GM12878 (cell line): ENCODE data around the gene PAF1. TPM values are rescaled to one million over a fixed set of nuclear protein-coding genes. Genes with fewer than 3 reads are reported as not detected.

Experiments used
- BHLHE40 ChIP-seq, 2 experiments: fragments of 450-650 bp in 1 of 2; IDR thresholded peaks; 2 replicates each; pipeline ENCODE4 v1.6.1; 2011 to 2017; ENCODE audit warnings: low read depth in 2 of 2, borderline replicate concordance in 1 of 2, improper control_type of control experiment in 1 of 2, low read length in 1 of 2, mild to moderate bottlenecking in 1 of 2
- BMI1 ChIP-seq: fragments of 450-650 bp; IDR thresholded peaks from 2 replicates; pipeline ENCODE4 v1.6.1; 2016; ENCODE audit warnings: mild to moderate bottlenecking, moderate library complexity, borderline replicate concordance
- BRCA1 ChIP-seq: IDR thresholded peaks from 2 replicates; pipeline ENCODE4 v1.6.1; 2011; ENCODE audit warnings: low read depth, low read length, improper control_type of control experiment
- CEBPB ChIP-seq, 2 experiments: fragments of 150-350 bp in 1 of 2; IDR thresholded peaks; 2 replicates each; pipeline ENCODE4 v1.6.1; 2012 to 2014; ENCODE audit warnings: low read depth in 2 of 2, low read length in 2 of 2, borderline replicate concordance in 1 of 2, inconsistent platforms in 1 of 2
- CHD4 ChIP-seq: fragments of 200-600 bp; sonication (generic); IDR thresholded peaks from 2 replicates; pipeline ENCODE4 v1.6.1; 2016; ENCODE audit warnings: mild to moderate bottlenecking
- CTCF ChIP-seq, 3 experiments: IDR thresholded peaks in 2 of 3; conservative IDR thresholded peaks in 1 of 3; 2 replicates each; pipeline ENCODE4 v1.5.1; 2011; ENCODE audit warnings: low read depth in 3 of 3, low read length in 3 of 3, mild to moderate bottlenecking in 3 of 3, control low read depth in 2 of 3, moderate library complexity in 2 of 3, inconsistent platforms in 1 of 3, mixed read lengths in 1 of 3; ENCODE audit not compliant: control insufficient read depth in 2 of 3, insufficient read depth in 1 of 3; ENCODE audit errors: extremely low read depth in 1 of 3
- FOXK2 ChIP-seq: fragments of 450-650 bp; IDR thresholded peaks from 2 replicates; pipeline ENCODE4 v1.6.1; 2017; ENCODE audit warnings: mild to moderate bottlenecking, moderate library complexity
- GABPA ChIP-seq: IDR thresholded peaks from 2 replicates; pipeline ENCODE4 v1.6.1; 2014; ENCODE audit warnings: antibody characterized with exemption, low read depth, mild to moderate bottlenecking, inconsistent platforms
- HDAC2 ChIP-seq: fragments of 200-600 bp; sonication (generic); IDR thresholded peaks from 2 replicates; pipeline ENCODE4 v1.6.1; 2017
- HDAC6 ChIP-seq: fragments of 200-600 bp; sonication (generic); IDR thresholded peaks from one replicate; pipeline ENCODE4 v1.8.0; 2017; ENCODE audit warnings: antibody characterized with exemption; ENCODE audit not compliant: unreplicated experiment
- IRF3 ChIP-seq: fragments of 450-650 bp; IDR thresholded peaks from 2 replicates; pipeline ENCODE4 v1.6.1; 2014; ENCODE audit warnings: mild to moderate bottlenecking
- JUND ChIP-seq: IDR thresholded peaks from 2 replicates; pipeline ENCODE4 v1.6.1; 2012; ENCODE audit warnings: low read depth, mild to moderate bottlenecking, low read length, improper control_type of control experiment, moderate library complexity
- LARP7 ChIP-seq: fragments of 450-650 bp; IDR thresholded peaks from 2 replicates; pipeline ENCODE4 v1.6.1; 2017; ENCODE audit warnings: mild to moderate bottlenecking
- MTA3 ChIP-seq: IDR thresholded peaks from 2 replicates; pipeline ENCODE4 v1.6.1; 2012; ENCODE audit warnings: low read length, inconsistent platforms, borderline replicate concordance
- MXI1 ChIP-seq: fragments of 150-350 bp; IDR thresholded peaks from 2 replicates; pipeline ENCODE4 v1.6.1; 2011; ENCODE audit warnings: low read depth, mild to moderate bottlenecking, inconsistent platforms, low read length, improper control_type of control experiment
- NFYB ChIP-seq: IDR thresholded peaks from 2 replicates; pipeline ENCODE4 v1.6.1; 2011; ENCODE audit warnings: low read depth, mild to moderate bottlenecking, low read length, improper control_type of control experiment, moderate library complexity; ENCODE audit not compliant: insufficient read depth
- NR2F1 ChIP-seq: fragments of 450-650 bp; conservative IDR thresholded peaks from 2 replicates; pipeline ENCODE4 v1.6.1; 2017; ENCODE audit warnings: mild to moderate bottlenecking
- PAX8 ChIP-seq: fragments of 450-650 bp; IDR thresholded peaks from 2 replicates; pipeline ENCODE4 v1.6.1; 2017; ENCODE audit warnings: mild to moderate bottlenecking, moderate library complexity
- PML ChIP-seq: IDR thresholded peaks from 2 replicates; pipeline ENCODE4 v1.6.1; 2012; ENCODE audit warnings: low read length, inconsistent platforms
- POLR2AphosphoS2 ChIP-seq: IDR thresholded peaks from 2 replicates; pipeline ENCODE4 v1.6.1; 2011; ENCODE audit warnings: low read depth, mild to moderate bottlenecking, low read length, improper control_type of control experiment, moderate library complexity
- POLR2AphosphoS5 ChIP-seq: IDR thresholded peaks from 2 replicates; pipeline ENCODE4 v1.6.1; 2011; ENCODE audit warnings: mild to moderate bottlenecking, low read length, inconsistent platforms
- POU2F2 ChIP-seq: IDR thresholded peaks from 3 replicates; pipeline ENCODE4 v1.6.1; 2011; ENCODE audit warnings: low read depth, mild to moderate bottlenecking, low read length, borderline replicate concordance
- RFX5 ChIP-seq: IDR thresholded peaks from 2 replicates; pipeline ENCODE4 v1.6.1; 2011; ENCODE audit warnings: low read depth, low read length, improper control_type of control experiment
- SP1 ChIP-seq: IDR thresholded peaks from one replicate; pipeline ENCODE4 v1.6.1; 2011; ENCODE audit warnings: low read depth, low read length
- SRF ChIP-seq, 2 experiments: IDR thresholded peaks; 2 replicates each; pipeline ENCODE4 v1.6.1; 2011; ENCODE audit warnings: low read depth in 2 of 2, low read length in 2 of 2, mild to moderate bottlenecking in 1 of 2, moderate library complexity in 1 of 2
- STAT1 ChIP-seq: fragments of 450-650 bp; conservative IDR thresholded peaks from 2 replicates; pipeline ENCODE4 v1.6.1; 2014; ENCODE audit warnings: antibody characterized with exemption, mild to moderate bottlenecking
- TCF12 ChIP-seq: IDR thresholded peaks from 2 replicates; pipeline ENCODE4 v1.6.1; 2011; ENCODE audit warnings: low read depth, mild to moderate bottlenecking, low read length
- USF2 ChIP-seq: IDR thresholded peaks from 2 replicates; pipeline ENCODE4 v1.6.1; 2011; ENCODE audit warnings: low read depth, low read length, improper control_type of control experiment, borderline replicate concordance
- YBX1 ChIP-seq: fragments of 450-650 bp; IDR thresholded peaks from 2 replicates; pipeline ENCODE4 v1.6.1; 2016; ENCODE audit warnings: antibody characterized with exemption
- ZNF217 ChIP-seq: fragments of 450-650 bp; IDR thresholded peaks from 2 replicates; pipeline ENCODE4 v1.6.1; 2017; ENCODE audit warnings: antibody characterized with exemption, mild to moderate bottlenecking
- polyA plus RNA-seq, 11 experiments: library from polyadenylated mRNA; depleted of rRNA in 4 of 11; unstranded in 6 of 11; stranded (reverse) in 5 of 11; fragments of >200 nt; fragmentation: Nextera tagmentation in 4 of 11; fragmentation: Illumina TruSeq in 1 of 11; extraction: Ambion mirVana in 4 of 11; extraction: Trizol in 1 of 11; gene quantifications; 1 replicate in 1 of 11; 2 replicates in 10 of 11; pipeline versions ENCODE4 v1.2.1 to v1.2.3, GENCODE V29; 2011 to 2016; ENCODE audit warnings: inconsistent platforms in 2 of 11, missing spikeins in 2 of 11, low read depth in 1 of 11
- total RNA-seq, 4 experiments: library from RNA; depleted of rRNA in 3 of 4; stranded (reverse); fragments of >200 nt in 3 of 4; fragmentation: Illumina TruSeq in 1 of 4; extraction: Trizol in 1 of 4; gene quantifications; 2 replicates each; pipeline versions ENCODE4 v1.2.1 to v1.2.3, GENCODE V29; 2013 to 2021

PAF1 gene
- total and polyA plus RNA-seq, 10 of the 15 experiments (the other 5 are each of a cell fraction or from before 2014, with no cell fraction given): 1.7 to 45.8 (median 39.6) TPM

- TF ChIP-seq GABPA (no peak), POLR2AphosphoS2 (peak; percentile 97), SRF (IDR thresholded peaks at IDR 0.05; ENCODE audit: low read depth in 2 of 2, low read length in 2 of 2) (no peak), PAX8 (no peak), NR2F1 (no peak), POLR2AphosphoS5 (peak; percentile 99), BMI1 (peak; percentile 19; the same call in 1 of the 2 replicates), LARP7 (no peak), YBX1 (no peak), SP1 (no peak), TCF12 (no peak), PML (no peak), STAT1 (no peak), MXI1 (no peak; the same call in 1 of the 2 replicates), USF2 (no peak), CEBPB (IDR thresholded peaks at IDR 0.05; ENCODE audit: borderline replicate concordance in 1 of 2, low read depth in 2 of 2, low read length in 2 of 2) (no peak), IRF3 (no peak), FOXK2 (no peak), HDAC2 (no peak), JUND (peak; percentile 77), NFYB (no peak), ZNF217 (peak; percentile 44; the same call in 1 of the 2 replicates), BHLHE40 (IDR thresholded peaks at IDR 0.05; ENCODE audit: borderline replicate concordance in 1 of 2, low read depth in 2 of 2, low read length in 1 of 2) (peak in 1 of 2 experiments; percentile 55; a peak in 3 of 4 replicates), POU2F2 (peak; percentile 86; the same call in 2 of the 3 replicates), MTA3 (no peak), HDAC6 (peak; percentile 55), CTCF (IDR thresholded peaks at IDR 0.05 in 2 of 3, conservative IDR thresholded peaks at IDR 0.05 in 1 of 3; ENCODE audit: control insufficient read depth in 2 of 3, extremely low read depth in 1 of 3, insufficient read depth in 1 of 3, low read depth in 3 of 3, low read length in 3 of 3) (no peak), CHD4 (no peak), BRCA1 (no peak), RFX5 (no peak)
These were observed 18.5 kb upstream of the PAF1 start (continued) for GRCh38 chr19:39409208-39410016.
